ENCODE results near the gene TP53TG5. TPM values are rescaled to one million over a fixed set of nuclear protein-coding genes. Genes with fewer than 3 reads are reported as not detected.

TP53TG5 gene
- total and polyA plus RNA-seq, 2 experiments from 2014 or later = not detected

DNA sequence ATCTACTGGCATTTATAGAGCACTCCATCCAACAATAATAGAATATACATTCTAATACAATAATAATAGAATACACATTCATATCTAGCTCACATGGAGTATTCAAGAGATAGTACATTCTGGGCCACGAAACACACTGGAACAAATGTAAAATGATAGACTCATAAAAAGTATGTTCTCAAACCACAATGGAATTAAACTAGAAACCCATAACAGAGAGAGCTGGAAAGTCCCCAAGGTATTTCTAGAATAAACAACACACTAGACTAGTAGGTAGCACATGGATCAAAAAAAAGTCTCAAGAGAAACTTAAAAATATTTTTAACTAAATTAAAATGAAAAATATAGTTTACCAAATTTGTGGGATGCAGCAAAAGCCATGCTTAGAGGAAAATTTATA, 9.1 kb upstream of the TP53TG5 start:
- Mint-ChIP-seq H3K27ac (no peak overlapping the region), H3K36me3 (ENCODE audit: low read depth) (no peaks in the 10 kb centered on the region), H3K4me3 (no peak overlapping the region), H3K9me3 (no peaks in the 10 kb centered on the region), H3K27me3 (ENCODE audit: insufficient read depth, low read depth, poor library complexity) (no peaks in the 10 kb centered on the region), H3K4me1 (no peaks in the 10 kb centered on the region)
- H3K4me2 ChIP-seq = no peak overlapping the region
- TF ChIP-seq JUNB (IDR thresholded peaks at IDR 0.05; ENCODE audit: unreplicated experiment) (no peak), STAT1 (IDR thresholded peaks at IDR 0.05; ENCODE audit: unreplicated experiment) (no peak), EZH2 (IDR thresholded peaks at IDR 0.05; ENCODE audit: low read depth, unreplicated experiment) (no peak)
- TF ChIP-seq, protein P1, sequence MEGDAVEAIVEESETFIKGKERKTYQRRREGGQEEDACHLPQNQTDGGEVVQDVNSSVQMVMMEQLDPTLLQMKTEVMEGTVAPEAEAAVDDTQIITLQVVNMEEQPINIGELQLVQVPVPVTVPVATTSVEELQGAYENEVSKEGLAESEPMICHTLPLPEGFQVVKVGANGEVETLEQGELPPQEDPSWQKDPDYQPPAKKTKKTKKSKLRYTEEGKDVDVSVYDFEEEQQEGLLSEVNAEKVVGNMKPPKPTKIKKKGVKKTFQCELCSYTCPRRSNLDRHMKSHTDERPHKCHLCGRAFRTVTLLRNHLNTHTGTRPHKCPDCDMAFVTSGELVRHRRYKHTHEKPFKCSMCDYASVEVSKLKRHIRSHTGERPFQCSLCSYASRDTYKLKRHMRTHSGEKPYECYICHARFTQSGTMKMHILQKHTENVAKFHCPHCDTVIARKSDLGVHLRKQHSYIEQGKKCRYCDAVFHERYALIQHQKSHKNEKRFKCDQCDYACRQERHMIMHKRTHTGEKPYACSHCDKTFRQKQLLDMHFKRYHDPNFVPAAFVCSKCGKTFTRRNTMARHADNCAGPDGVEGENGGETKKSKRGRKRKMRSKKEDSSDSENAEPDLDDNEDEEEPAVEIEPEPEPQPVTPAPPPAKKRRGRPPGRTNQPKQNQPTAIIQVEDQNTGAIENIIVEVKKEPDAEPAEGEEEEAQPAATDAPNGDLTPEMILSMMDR (conservative IDR thresholded peaks at IDR 0.05; ENCODE audit: low read depth in 2 of 2) = no peak
- ATAC-seq = no peak
- no peaks in the 10 kb centered on the region for H3F3A ChIP-seq (replicated peaks; ENCODE audit: low read depth)
- H2AFZ ChIP-seq = no peak overlapping the region
- no peaks in the 10 kb centered on the region for H4K20me1 ChIP-seq (replicated peaks; ENCODE audit: insufficient read depth)
- H3K36me3 ChIP-seq (ENCODE audit: insufficient read depth) = no peaks in the 10 kb centered on the region
- no peak overlapping the region for H3K4me3 ChIP-seq
- no peak overlapping the region for H3K27ac ChIP-seq (ENCODE audit: low read depth)
- H3K79me2 ChIP-seq (replicated peaks; ENCODE audit: insufficient read depth) = no peaks in the 10 kb centered on the region
- no peaks in the 10 kb centered on the region for H3K4me1 ChIP-seq (ENCODE audit: insufficient read depth)
- DNase-seq (ENCODE audit: low spot score) = no peak
- no peaks in the 10 kb centered on the region for H3K9me2 ChIP-seq (ENCODE audit: insufficient read depth)
- no peaks in the 10 kb centered on the region for H3K27me3 ChIP-seq (ENCODE audit: insufficient read depth)

DNA sequence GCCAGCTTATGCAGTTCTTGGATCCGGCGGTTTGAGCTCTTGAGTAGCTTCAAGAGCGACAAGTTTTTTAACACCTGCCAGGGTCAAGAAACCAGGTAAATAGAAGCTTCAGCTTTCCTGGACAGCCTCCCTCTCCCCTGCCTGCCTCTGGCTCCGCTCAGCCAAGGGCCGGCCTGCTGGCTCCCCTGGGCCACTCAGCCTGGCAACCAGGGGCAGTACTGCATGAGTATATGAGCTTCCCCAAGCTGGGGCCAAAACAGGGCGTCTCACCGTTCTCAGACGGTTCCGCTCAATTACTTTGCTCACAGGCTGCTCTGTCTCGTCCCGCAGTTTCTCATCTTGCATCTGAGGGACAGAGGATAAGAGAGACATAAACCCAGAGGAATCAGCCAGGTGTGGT, 856 bp downstream of the TP53TG5 start:
- Histone ChIP-seq H4K20me1 (replicated peaks; ENCODE audit: insufficient read depth) (no peaks in the 10 kb centered on the region), H3K4me1 (ENCODE audit: insufficient read depth) (peaks cover 11% of the 10 kb centered on the region; the same call in 1 of the 2 replicates), H3K9me2 (ENCODE audit: insufficient read depth) (no peaks in the 10 kb centered on the region), H3K4me2 (no peak overlapping the region), H3K27me3 (ENCODE audit: insufficient read depth) (peaks cover 12% of the 10 kb centered on the region), H3K79me2 (replicated peaks; ENCODE audit: insufficient read depth) (no peaks in the 10 kb centered on the region), H3K27ac (ENCODE audit: low read depth) (no peak overlapping the region), H3K36me3 (ENCODE audit: insufficient read depth) (no peaks in the 10 kb centered on the region), H3K4me3 (no peak overlapping the region), H2AFZ (no peak overlapping the region), H3F3A (replicated peaks; ENCODE audit: low read depth) (no peaks in the 10 kb centered on the region)
- no peak overlapping the region for H3K27ac Mint-ChIP-seq
- no peaks in the 10 kb centered on the region for H3K9me3 Mint-ChIP-seq
- peaks cover 16% of the 10 kb centered on the region for H3K4me1 Mint-ChIP-seq
- DNase-seq (ENCODE audit: low spot score) = no peak
- no peak for ATAC-seq
- H3K36me3 Mint-ChIP-seq (ENCODE audit: low read depth) = no peaks in the 10 kb centered on the region
- peaks cover 10% of the 10 kb centered on the region for H3K27me3 Mint-ChIP-seq (ENCODE audit: insufficient read depth, low read depth, poor library complexity)
- no peak overlapping the region for H3K4me3 Mint-ChIP-seq
- no peak for TF ChIP-seq ZNF114 (CRISPR knock-in tag; IDR thresholded peaks at IDR 0.05)
- no peak for TF ChIP-seq EZH2phosphoT487 (IDR thresholded peaks at IDR 0.05; ENCODE audit: unreplicated experiment)
- TF ChIP-seq POLR2AphosphoS5 (IDR thresholded peaks at IDR 0.05; ENCODE audit: low read depth) = no peak
- TF ChIP-seq, protein P2, sequence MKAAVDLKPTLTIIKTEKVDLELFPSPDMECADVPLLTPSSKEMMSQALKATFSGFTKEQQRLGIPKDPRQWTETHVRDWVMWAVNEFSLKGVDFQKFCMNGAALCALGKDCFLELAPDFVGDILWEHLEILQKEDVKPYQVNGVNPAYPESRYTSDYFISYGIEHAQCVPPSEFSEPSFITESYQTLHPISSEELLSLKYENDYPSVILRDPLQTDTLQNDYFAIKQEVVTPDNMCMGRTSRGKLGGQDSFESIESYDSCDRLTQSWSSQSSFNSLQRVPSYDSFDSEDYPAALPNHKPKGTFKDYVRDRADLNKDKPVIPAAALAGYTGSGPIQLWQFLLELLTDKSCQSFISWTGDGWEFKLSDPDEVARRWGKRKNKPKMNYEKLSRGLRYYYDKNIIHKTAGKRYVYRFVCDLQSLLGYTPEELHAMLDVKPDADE (IDR thresholded peaks at IDR 0.05) = no peak
- no peak for TF ChIP-seq CREB1 (CRISPR knock-in tag; IDR thresholded peaks at IDR 0.05; ENCODE audit: low read depth)
- no peak for TF ChIP-seq JUNB (IDR thresholded peaks at IDR 0.05; ENCODE audit: unreplicated experiment)
- no peak for TF ChIP-seq ZNF331 (CRISPR knock-in tag; IDR thresholded peaks at IDR 0.05; ENCODE audit: low read depth)
- TF ChIP-seq, protein P3, sequence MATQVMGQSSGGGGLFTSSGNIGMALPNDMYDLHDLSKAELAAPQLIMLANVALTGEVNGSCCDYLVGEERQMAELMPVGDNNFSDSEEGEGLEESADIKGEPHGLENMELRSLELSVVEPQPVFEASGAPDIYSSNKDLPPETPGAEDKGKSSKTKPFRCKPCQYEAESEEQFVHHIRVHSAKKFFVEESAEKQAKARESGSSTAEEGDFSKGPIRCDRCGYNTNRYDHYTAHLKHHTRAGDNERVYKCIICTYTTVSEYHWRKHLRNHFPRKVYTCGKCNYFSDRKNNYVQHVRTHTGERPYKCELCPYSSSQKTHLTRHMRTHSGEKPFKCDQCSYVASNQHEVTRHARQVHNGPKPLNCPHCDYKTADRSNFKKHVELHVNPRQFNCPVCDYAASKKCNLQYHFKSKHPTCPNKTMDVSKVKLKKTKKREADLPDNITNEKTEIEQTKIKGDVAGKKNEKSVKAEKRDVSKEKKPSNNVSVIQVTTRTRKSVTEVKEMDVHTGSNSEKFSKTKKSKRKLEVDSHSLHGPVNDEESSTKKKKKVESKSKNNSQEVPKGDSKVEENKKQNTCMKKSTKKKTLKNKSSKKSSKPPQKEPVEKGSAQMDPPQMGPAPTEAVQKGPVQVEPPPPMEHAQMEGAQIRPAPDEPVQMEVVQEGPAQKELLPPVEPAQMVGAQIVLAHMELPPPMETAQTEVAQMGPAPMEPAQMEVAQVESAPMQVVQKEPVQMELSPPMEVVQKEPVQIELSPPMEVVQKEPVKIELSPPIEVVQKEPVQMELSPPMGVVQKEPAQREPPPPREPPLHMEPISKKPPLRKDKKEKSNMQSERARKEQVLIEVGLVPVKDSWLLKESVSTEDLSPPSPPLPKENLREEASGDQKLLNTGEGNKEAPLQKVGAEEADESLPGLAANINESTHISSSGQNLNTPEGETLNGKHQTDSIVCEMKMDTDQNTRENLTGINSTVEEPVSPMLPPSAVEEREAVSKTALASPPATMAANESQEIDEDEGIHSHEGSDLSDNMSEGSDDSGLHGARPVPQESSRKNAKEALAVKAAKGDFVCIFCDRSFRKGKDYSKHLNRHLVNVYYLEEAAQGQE (IDR thresholded peaks at IDR 0.05; ENCODE audit: unreplicated experiment) = no peak
- TF ChIP-seq, protein P1 (conservative IDR thresholded peaks at IDR 0.05; ENCODE audit: low read depth in 2 of 2) = no peak

Data from GM23338 (cell line).